Panc1 (cell line): ENCODE measurements around the gene KRT78.

Experiments
- POLR2AphosphoS5 ChIP-seq: IDR thresholded peaks from 2 replicates; pipeline ENCODE4 v1.6.1; 2012; ENCODE audit warnings: mild to moderate bottlenecking, low read depth, low read length, moderate library complexity
- TF ChIP-seq, protein P1 (sequence below): fragments of 450-650 bp; IDR thresholded peaks from 2 replicates; pipeline ENCODE4 v1.5.1; 2017; ENCODE audit warnings: mild to moderate bottlenecking
- TF ChIP-seq, protein P2 (sequence below), 2 experiments: IDR thresholded peaks; 2 replicates each; pipeline ENCODE4 v1.6.1; 2011 to 2012; ENCODE audit warnings: low read depth in 2 of 2, control low read depth in 1 of 2, low read length in 1 of 2, mild to moderate bottlenecking in 1 of 2, moderate library complexity in 1 of 2; ENCODE audit not compliant: insufficient read depth in 1 of 2

DNA sequence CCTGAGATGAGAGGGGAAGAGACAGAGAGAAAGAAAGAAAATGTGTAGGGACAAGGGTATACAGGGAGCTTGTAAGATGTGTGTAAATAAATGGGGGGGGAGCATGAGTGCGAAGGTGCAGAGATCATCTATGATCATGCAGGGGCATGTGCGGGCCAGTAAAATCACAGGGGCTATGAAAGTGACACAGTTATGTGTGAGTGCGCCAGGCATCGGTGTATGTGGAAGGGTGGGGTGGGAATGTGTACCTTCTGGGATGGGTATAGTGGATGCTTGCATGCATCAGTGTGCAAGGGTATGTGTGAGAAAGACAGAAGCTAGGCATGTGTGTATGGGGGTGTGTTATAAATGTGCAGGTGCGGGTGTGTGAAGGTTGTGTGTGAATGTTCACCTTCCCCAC is 18.4 kb upstream of the KRT78 start:
- TF ChIP-seq, protein P1, sequence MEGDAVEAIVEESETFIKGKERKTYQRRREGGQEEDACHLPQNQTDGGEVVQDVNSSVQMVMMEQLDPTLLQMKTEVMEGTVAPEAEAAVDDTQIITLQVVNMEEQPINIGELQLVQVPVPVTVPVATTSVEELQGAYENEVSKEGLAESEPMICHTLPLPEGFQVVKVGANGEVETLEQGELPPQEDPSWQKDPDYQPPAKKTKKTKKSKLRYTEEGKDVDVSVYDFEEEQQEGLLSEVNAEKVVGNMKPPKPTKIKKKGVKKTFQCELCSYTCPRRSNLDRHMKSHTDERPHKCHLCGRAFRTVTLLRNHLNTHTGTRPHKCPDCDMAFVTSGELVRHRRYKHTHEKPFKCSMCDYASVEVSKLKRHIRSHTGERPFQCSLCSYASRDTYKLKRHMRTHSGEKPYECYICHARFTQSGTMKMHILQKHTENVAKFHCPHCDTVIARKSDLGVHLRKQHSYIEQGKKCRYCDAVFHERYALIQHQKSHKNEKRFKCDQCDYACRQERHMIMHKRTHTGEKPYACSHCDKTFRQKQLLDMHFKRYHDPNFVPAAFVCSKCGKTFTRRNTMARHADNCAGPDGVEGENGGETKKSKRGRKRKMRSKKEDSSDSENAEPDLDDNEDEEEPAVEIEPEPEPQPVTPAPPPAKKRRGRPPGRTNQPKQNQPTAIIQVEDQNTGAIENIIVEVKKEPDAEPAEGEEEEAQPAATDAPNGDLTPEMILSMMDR, result no peak
- TF ChIP-seq POLR2AphosphoS5, result no peak
- TF ChIP-seq, protein P2, sequence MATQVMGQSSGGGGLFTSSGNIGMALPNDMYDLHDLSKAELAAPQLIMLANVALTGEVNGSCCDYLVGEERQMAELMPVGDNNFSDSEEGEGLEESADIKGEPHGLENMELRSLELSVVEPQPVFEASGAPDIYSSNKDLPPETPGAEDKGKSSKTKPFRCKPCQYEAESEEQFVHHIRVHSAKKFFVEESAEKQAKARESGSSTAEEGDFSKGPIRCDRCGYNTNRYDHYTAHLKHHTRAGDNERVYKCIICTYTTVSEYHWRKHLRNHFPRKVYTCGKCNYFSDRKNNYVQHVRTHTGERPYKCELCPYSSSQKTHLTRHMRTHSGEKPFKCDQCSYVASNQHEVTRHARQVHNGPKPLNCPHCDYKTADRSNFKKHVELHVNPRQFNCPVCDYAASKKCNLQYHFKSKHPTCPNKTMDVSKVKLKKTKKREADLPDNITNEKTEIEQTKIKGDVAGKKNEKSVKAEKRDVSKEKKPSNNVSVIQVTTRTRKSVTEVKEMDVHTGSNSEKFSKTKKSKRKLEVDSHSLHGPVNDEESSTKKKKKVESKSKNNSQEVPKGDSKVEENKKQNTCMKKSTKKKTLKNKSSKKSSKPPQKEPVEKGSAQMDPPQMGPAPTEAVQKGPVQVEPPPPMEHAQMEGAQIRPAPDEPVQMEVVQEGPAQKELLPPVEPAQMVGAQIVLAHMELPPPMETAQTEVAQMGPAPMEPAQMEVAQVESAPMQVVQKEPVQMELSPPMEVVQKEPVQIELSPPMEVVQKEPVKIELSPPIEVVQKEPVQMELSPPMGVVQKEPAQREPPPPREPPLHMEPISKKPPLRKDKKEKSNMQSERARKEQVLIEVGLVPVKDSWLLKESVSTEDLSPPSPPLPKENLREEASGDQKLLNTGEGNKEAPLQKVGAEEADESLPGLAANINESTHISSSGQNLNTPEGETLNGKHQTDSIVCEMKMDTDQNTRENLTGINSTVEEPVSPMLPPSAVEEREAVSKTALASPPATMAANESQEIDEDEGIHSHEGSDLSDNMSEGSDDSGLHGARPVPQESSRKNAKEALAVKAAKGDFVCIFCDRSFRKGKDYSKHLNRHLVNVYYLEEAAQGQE (IDR thresholded peaks at IDR 0.05; ENCODE audit: insufficient read depth in 1 of 2, low read depth in 2 of 2, low read length in 1 of 2), result no peak
